Keratinocyte (primary cell): ENCODE measurements around the gene THRB. TPM values are rescaled to one million over a fixed set of nuclear protein-coding genes. Genes with fewer than 3 reads are reported as not detected.
A peak's percentile ranks its signal among the peaks of the same experiment; 100 is the strongest.

Experiments
- DNase-seq: peaks from one replicate; pipeline ENCODE4 v3.0.0-alpha.2; 2011; ENCODE audit warnings: low read depth, missing footprints, low spot score
- FAIRE-seq: peaks from 2 replicates; lab custom pipeline; 2011; peaks lifted over from hg19 to GRCh38; lab: Jason Lieb, UNC
- H2AFZ ChIP-seq: 2 replicates; pipeline ENCODE4 v1.6.0; 2012; ENCODE audit warnings: low read length, control low read depth, inconsistent platforms; ENCODE audit not compliant: control insufficient read depth
- H3K27ac ChIP-seq: 2 replicates; pipeline ENCODE4 v1.5.1; 2011; ENCODE audit warnings: low read length; ENCODE audit not compliant: control insufficient read depth, insufficient read depth
- H3K27me3 ChIP-seq: 3 replicates; pipeline ENCODE4 v1.6.0; 2011; ENCODE audit warnings: low read length; ENCODE audit not compliant: control insufficient read depth, insufficient read depth; ENCODE audit errors: extremely low read depth
- H3K36me3 ChIP-seq, 2 experiments: 2 replicates in 1 of 2; 3 replicates in 1 of 2; pipeline ENCODE4 v1.5.1; 2011; ENCODE audit warnings: low read length in 2 of 2, mild to moderate bottlenecking in 1 of 2; ENCODE audit not compliant: control insufficient read depth in 2 of 2, insufficient read depth in 2 of 2; ENCODE audit errors: extremely low read depth in 1 of 2
- H3K4me1 ChIP-seq: 3 replicates; pipeline ENCODE4 v1.5.1; 2011; ENCODE audit warnings: low read length; ENCODE audit not compliant: control insufficient read depth, insufficient read depth; ENCODE audit errors: extremely low read depth
- H3K4me2 ChIP-seq: 3 replicates; pipeline ENCODE4 v1.6.0; 2011; ENCODE audit warnings: low read depth, low read length; ENCODE audit not compliant: control insufficient read depth, insufficient read depth; ENCODE audit errors: extremely low read depth
- H3K4me3 ChIP-seq, 3 experiments: fragments of 200-600 bp in 1 of 3; sonication (generic) in 1 of 3; 2 replicates in 2 of 3; 3 replicates in 1 of 3; pipeline ENCODE4 v1.5.1; 2011 to 2016; ENCODE audit warnings: low read length in 3 of 3, mild to moderate bottlenecking in 3 of 3, control low read depth in 2 of 3, inconsistent platforms in 1 of 3, low read depth in 1 of 3, mixed read lengths in 1 of 3, mixed run types in 1 of 3, moderate library complexity in 1 of 3; ENCODE audit not compliant: control insufficient read depth in 2 of 3, insufficient read depth in 2 of 3; ENCODE audit errors: extremely low read depth in 1 of 3
- H3K79me2 ChIP-seq: 2 replicates; pipeline ENCODE4 v1.6.0; 2012; ENCODE audit warnings: low read length; ENCODE audit not compliant: control insufficient read depth, insufficient read depth
- H3K9ac ChIP-seq: 3 replicates; pipeline ENCODE4 v1.6.0; 2011; ENCODE audit warnings: low read length; ENCODE audit not compliant: control insufficient read depth, insufficient read depth; ENCODE audit errors: extremely low read depth
- H3K9me1 ChIP-seq: 3 replicates; pipeline ENCODE4 v1.6.0; 2011; ENCODE audit warnings: low read length; ENCODE audit not compliant: control insufficient read depth, insufficient read depth; ENCODE audit errors: extremely low read depth
- H3K9me3 ChIP-seq: 2 replicates; pipeline ENCODE4 v1.5.1; 2012; ENCODE audit warnings: low read depth, low read length; ENCODE audit not compliant: control insufficient read depth
- H4K20me1 ChIP-seq: 3 replicates; pipeline ENCODE4 v1.6.0; 2011; ENCODE audit warnings: low read length; ENCODE audit not compliant: control insufficient read depth, insufficient read depth; ENCODE audit errors: extremely low read depth
- EZH2 ChIP-seq: IDR thresholded peaks from one replicate; pipeline ENCODE4 v1.6.1; 2012; ENCODE audit warnings: inconsistent platforms, mild to moderate bottlenecking, low read length, moderate library complexity
- dilution Hi-C: fragments of 300-500 bp; cut with MboI; formaldehyde crosslinking; loops from one replicate; pipeline ENCODE4 v1.7.0; 2020; ENCODE audit warnings: low sequenced_read_pairs; ENCODE audit not compliant: extremely low pct_ligation_motif_present
- polyA plus RNA-seq, 5 experiments: library from polyadenylated mRNA; depleted of rRNA in 3 of 5; stranded (reverse) in 3 of 5; stranded (forward) in 1 of 5; unstranded in 1 of 5; fragments of >200 nt; gene quantifications; 1 replicate in 1 of 5; 2 replicates in 3 of 5; 3 replicates in 1 of 5; pipeline versions ENCODE4 v1.2.1 to v1.2.3, GENCODE V29; 2011 to 2012; ENCODE audit warnings: missing spikeins in 2 of 5, low read depth in 1 of 5, low replicate concordance in 1 of 5
- TF ChIP-seq, protein P1 (sequence below), 3 experiments: IDR thresholded peaks in 1 of 3; conservative IDR thresholded peaks in 1 of 3; optimal IDR thresholded peaks in 1 of 3; 2 replicates in 2 of 3; 3 replicates in 1 of 3; pipeline versions ENCODE3 to v1.5.1; 2011; ENCODE audit warnings: low read length in 3 of 3, mild to moderate bottlenecking in 3 of 3, moderate library complexity in 2 of 3, control low read depth in 1 of 3, inconsistent platforms in 1 of 3; ENCODE audit not compliant: insufficient read depth in 2 of 3; ENCODE audit errors: extremely low read depth in 1 of 3

THRB gene
- polyA plus RNA-seq, 1 donor (not counting 4 experiments of a cell fraction or from before 2014, with no cell fraction given), result 2.6 TPM

DNA sequence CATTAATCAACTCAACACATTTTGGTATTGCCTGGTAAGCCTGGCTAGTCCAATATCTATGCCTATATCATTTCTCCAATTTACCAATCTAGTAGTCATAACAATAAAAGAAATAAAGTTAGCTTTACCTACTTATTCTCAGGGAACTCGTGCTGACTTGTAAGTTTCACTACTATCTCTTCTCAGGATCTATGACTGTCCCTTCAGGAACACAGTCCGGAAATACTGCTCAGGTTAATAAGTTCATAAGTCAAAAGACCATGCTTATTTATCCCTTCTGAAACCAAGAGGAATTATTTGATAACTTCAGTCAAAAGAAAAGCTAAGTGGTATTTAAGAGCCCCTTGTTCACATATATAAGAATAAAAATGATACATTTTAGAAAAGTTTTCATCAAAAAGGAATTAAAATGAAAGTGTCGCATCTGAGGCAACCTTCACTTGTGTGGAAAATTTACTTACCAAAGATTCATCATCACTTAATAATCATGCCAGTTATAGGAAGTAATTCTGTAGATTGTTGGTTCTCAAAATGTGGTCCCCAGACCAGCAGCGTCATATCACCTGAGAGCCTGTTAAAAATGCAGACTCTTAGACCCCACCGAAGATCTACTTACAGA is 15.5 kb upstream of the THRB start:
- Histone ChIP-seq H3K4me1 (peaks cover 14% of the 10 kb centered on the region), H4K20me1 (no peaks in the 10 kb centered on the region), H3K36me3 (no peaks in the 10 kb centered on the region), H3K9me1 (no peaks in the 10 kb centered on the region), H2AFZ (no peak overlapping the region), H3K4me3 (no peak overlapping the region), H3K79me2 (no peaks in the 10 kb centered on the region), H3K9ac (no peak overlapping the region), H3K27me3 (no peaks in the 10 kb centered on the region), H3K27ac (peak overlapping the region; percentile 22), H3K4me2 (peak overlapping the region; percentile 57), H3K9me3 (no peaks in the 10 kb centered on the region)
- DNase-seq (no peak), FAIRE-seq (no peak)
- TF ChIP-seq EZH2, result no peak
- TF ChIP-seq, protein P1, sequence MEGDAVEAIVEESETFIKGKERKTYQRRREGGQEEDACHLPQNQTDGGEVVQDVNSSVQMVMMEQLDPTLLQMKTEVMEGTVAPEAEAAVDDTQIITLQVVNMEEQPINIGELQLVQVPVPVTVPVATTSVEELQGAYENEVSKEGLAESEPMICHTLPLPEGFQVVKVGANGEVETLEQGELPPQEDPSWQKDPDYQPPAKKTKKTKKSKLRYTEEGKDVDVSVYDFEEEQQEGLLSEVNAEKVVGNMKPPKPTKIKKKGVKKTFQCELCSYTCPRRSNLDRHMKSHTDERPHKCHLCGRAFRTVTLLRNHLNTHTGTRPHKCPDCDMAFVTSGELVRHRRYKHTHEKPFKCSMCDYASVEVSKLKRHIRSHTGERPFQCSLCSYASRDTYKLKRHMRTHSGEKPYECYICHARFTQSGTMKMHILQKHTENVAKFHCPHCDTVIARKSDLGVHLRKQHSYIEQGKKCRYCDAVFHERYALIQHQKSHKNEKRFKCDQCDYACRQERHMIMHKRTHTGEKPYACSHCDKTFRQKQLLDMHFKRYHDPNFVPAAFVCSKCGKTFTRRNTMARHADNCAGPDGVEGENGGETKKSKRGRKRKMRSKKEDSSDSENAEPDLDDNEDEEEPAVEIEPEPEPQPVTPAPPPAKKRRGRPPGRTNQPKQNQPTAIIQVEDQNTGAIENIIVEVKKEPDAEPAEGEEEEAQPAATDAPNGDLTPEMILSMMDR (optimal IDR thresholded peaks at IDR 0.05 in 1 of 3, IDR thresholded peaks at IDR 0.05 in 1 of 3, conservative IDR thresholded peaks at IDR 0.05 in 1 of 3; ENCODE audit: extremely low read depth in 1 of 3, insufficient read depth in 2 of 3, low read length in 3 of 3), result no peak
- dilution Hi-C loops, result no loop called here

DNA sequence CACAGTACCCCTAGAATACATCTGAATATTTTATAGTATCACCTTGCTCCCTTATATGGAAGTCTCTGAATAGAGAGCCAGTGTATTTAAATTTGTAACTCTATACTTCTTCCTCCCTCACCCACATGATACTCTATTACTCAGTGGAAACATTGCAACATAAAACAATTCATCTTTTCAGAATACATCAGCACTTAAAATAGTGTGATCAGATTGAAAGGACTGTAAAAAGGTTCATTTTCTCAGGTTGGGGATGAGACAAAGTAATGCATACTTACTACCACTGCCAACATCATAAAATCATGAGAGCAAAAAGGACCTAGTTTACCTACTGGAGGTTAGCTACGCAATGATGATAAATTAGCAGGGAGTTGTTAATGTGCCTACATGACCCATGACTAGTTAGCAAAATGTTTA is 13.8 kb upstream of the THRB start:
- no peaks in the 10 kb centered on the region for H3K9me1 ChIP-seq
- no peak overlapping the region for H3K27ac ChIP-seq
- TF ChIP-seq, protein P1 (optimal IDR thresholded peaks at IDR 0.05 in 1 of 3, IDR thresholded peaks at IDR 0.05 in 1 of 3, conservative IDR thresholded peaks at IDR 0.05 in 1 of 3; ENCODE audit: extremely low read depth in 1 of 3, insufficient read depth in 2 of 3, low read length in 3 of 3), result no peak
- no peak for TF ChIP-seq EZH2
- no peak overlapping the region for H3K9ac ChIP-seq
- peaks cover 14% of the 10 kb centered on the region for H3K4me1 ChIP-seq
- H3K4me2 ChIP-seq, result peak overlapping the region; percentile 40
- no peaks in the 10 kb centered on the region for H3K9me3 ChIP-seq
- FAIRE-seq, result peak; percentile 48
- H3K4me3 ChIP-seq, result no peak overlapping the region
- no peaks in the 10 kb centered on the region for H4K20me1 ChIP-seq
- DNase-seq, result no peak
- dilution Hi-C loops, result no loop called here
- no peak overlapping the region for H2AFZ ChIP-seq
- no peaks in the 10 kb centered on the region for H3K27me3 ChIP-seq
- no peaks in the 10 kb centered on the region for H3K36me3 ChIP-seq
- no peaks in the 10 kb centered on the region for H3K79me2 ChIP-seq
